Measurements from ENCODE around the gene RPS2.
"Not testable (repeated sequence)": the region's sequence is repeated elsewhere in the genome, so short reads cannot be mapped to it uniquely, and the experiment has no call there.

The RPS2 gene

GRCh38 chr16:1964506-1965395 lies at the start of gene RPS2:
RPS2 (minus strand) TSS chr16:1964826; CDS start chr16:1964625, 201 bp downstream.
- peak; percentile 99 for DNase-seq

GRCh38 chr16:2013527-2013926 lies 48.9 kb upstream of the RPS2 start:
- no peak for DNase-seq

- DNase-seq, result not testable (repeated sequence)
Observed at GRCh38 chr16:2011726-2012125, 47.1 kb upstream of the RPS2 start.

GRCh38 chr16:2009791-2010510 lies 45.3 kb upstream of the RPS2 start, which contains the start of gene ZNF598:
ZNF598 (minus strand) TSS chr16:2009821.
- peak; percentile 53 for DNase-seq

GRCh38 chr16:2009164-2009711 lies 44.6 kb upstream of the RPS2 start:
- DNase-seq, result no peak

GRCh38 chr16:2008631-2009163 lies 44.1 kb upstream of the RPS2 start:
- DNase-seq, result no peak

- no peak for DNase-seq
Observed at GRCh38 chr16:2008009-2008526, 43.4 kb upstream of the RPS2 start.

GRCh38 chr16:2007081-2007836 lies 42.6 kb upstream of the RPS2 start:
- DNase-seq, result no peak

- DNase-seq, result no peak
Observed at GRCh38 chr16:2006317-2006716, 41.7 kb upstream of the RPS2 start.

GRCh38 chr16:2005646-2006045 lies 41.0 kb upstream of the RPS2 start:
- DNase-seq, result no peak

GRCh38 chr16:2004795-2005517 lies 40.3 kb upstream of the RPS2 start:
- DNase-seq, result no peak

- DNase-seq, result peak; percentile 49
Observed at GRCh38 chr16:2003827-2004641, 39.4 kb upstream of the RPS2 start.

GRCh38 chr16:2003231-2003826 lies 38.7 kb upstream of the RPS2 start:
- DNase-seq, result no peak

- no peak for DNase-seq
Observed at GRCh38 chr16:2002406-2003230, 38.0 kb upstream of the RPS2 start.

- no peak for DNase-seq
Observed at GRCh38 chr16:2001456-2002355, 37.1 kb upstream of the RPS2 start.

GRCh38 chr16:2001035-2001434 lies 36.4 kb upstream of the RPS2 start:
- no peak for DNase-seq

GRCh38 chr16:1999866-2000514 lies 35.4 kb upstream of the RPS2 start:
- no peak for DNase-seq
